HG03457 (cell line): ENCODE measurements around the gene RRP9.

Experiments used
- ATAC-seq: cut with Tn5 transposase; IDR thresholded peaks from one replicate; pipeline ENCODE4 v1.9.1; 2021; ENCODE audit warnings: moderate number of reproducible peaks; ENCODE audit not compliant: unreplicated experiment

Gene RRP9

GRCh38 chr3:51974277-51974962, 32.7 kb upstream of the RRP9 start:
- ATAC-seq = no peak

- ATAC-seq = no peak
Observed at GRCh38 chr3:51971350-51971749, 29.6 kb upstream of the RRP9 start.

GRCh38 chr3:51970606-51971300, 29.0 kb upstream of the RRP9 start:
- no peak for ATAC-seq

GRCh38 chr3:51969841-51970240, 28.1 kb upstream of the RRP9 start:
- no peak for ATAC-seq

DNA sequence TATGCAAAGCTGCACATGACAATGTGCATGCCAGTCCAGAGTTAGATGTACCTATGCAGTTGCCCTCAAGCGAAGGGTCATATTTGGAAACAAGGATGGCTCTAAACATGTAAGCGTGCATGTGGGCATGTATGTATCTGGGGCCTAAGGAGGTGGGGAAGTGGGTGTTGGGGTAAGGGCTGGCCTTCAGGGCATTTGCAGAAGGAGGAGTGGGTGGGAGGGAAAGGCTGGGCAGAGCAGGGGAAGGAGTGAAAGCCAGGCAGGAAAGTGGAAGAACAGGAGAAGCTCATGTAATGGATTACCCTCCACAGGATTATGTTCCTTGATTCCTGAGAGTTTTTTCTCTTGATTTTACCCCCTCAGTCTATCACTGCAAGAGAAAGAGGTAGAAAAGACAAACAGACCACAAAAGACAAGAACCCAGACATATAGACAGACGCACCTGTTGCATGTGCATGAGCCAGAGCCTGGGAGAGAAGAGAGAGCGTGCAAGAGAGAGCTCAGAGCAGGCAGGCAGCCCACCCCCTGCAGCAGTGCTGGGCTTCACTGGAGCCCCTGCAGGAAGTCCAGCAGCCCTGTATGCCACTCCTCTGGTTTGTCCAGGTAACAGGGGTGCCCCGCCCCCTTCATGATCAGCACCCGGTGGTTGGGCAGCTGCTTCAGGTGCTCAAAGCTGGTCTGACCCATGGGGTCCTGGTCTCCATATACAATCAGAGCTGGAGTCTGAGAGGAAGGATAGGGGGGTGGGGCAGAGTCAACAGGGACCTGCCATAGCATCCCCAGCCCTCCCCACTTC, 27.4 kb upstream of the RRP9 start:
- no peak for ATAC-seq

- no peak for ATAC-seq
Observed at GRCh38 chr3:51968170-51968775, 26.6 kb upstream of the RRP9 start.

DNA sequence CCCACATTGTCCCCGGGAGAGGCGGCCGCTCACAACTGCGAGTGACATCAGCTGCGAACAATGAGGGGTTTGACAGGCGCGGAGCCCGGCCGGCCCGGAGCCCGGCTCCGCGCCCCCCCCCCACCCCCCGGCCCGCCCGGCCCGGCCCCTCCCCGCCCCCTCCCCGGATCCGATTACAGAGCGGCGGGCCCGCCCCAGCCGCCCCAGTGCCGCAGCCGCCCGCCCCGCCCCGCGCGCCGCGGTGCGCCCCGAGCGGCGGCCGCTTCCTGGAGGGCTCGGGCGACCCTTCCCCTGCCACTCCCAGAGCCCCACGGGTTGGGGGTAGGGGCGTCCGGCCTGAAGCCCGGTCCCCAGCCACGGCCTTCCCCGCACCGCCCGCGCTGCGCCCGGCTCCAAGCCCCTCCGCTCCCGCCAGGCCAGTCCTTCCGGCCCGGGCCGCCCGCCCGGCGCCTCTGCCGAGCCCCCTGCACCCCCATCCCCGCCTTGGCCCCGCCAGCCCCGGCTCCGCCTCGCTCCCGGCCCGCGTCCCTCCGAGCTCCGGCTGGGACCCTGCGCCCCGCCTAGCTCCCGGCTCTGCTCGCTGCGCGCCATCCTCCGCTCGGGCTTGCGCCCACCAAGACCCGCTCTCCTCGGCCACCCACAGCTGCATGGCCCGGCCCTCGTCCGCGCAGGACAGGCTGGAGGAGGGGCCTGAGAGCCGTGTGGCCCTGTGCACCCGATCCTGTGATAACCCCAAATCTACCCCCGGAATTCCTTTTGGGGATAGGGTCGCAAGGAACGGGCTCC, 25.9 kb upstream of the RRP9 start, which contains the start of gene PCBP4:
PCBP4 (minus strand) TSS at position 71 of the 786 bp plus-strand sequence. CDS start 6,214 bp downstream, outside the sequence.
- no peak for ATAC-seq

- ATAC-seq = no peak
Observed at GRCh38 chr3:51966922-51967383, 25.2 kb upstream of the RRP9 start.

DNA sequence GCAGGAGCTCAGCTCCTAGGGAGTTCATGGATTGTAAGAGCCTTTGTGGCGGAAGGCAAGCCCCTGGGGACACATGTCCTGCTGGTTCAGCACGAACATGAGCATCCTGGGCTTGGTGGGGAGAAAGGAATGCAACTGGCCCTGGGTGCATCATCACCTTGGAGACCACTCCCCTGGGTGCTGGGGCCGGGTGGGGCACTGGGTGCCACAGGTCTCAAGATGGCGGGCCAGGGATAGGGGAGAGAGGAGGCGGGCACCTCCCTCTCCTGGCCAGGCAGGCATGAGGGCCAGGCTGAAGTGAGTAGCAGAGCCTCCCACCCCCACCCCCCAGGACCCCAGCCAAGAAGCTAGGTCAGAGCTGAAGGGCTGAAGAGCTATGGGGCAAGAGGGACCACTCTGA, 24.8 kb upstream of the RRP9 start:
- no peak for ATAC-seq

DNA sequence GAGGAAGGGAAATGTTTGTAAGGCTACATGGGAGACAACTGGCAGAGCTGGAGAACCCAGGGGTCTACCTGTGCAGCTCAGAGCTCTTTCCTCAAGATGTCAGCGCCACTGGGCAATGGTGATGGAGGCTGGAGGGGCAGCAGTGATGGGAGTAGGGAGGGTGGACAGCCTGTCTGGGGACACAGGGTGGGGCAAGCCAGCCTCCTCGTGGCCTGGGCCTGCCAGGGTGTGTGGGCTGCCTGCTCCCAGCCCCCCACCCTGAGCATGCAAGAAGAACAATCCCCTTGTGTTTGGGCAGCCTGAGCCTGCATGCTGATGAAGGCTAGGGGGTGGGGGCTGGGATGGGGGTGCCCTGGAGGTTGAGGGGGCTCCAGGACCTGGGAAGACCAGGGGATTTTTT, 24.3 kb upstream of the RRP9 start:
- no peak for ATAC-seq

GRCh38 chr3:51964521-51964920, 22.8 kb upstream of the RRP9 start:
- no peak for ATAC-seq

GRCh38 chr3:51963951-51964451, 22.3 kb upstream of the RRP9 start:
- ATAC-seq = no peak

DNA sequence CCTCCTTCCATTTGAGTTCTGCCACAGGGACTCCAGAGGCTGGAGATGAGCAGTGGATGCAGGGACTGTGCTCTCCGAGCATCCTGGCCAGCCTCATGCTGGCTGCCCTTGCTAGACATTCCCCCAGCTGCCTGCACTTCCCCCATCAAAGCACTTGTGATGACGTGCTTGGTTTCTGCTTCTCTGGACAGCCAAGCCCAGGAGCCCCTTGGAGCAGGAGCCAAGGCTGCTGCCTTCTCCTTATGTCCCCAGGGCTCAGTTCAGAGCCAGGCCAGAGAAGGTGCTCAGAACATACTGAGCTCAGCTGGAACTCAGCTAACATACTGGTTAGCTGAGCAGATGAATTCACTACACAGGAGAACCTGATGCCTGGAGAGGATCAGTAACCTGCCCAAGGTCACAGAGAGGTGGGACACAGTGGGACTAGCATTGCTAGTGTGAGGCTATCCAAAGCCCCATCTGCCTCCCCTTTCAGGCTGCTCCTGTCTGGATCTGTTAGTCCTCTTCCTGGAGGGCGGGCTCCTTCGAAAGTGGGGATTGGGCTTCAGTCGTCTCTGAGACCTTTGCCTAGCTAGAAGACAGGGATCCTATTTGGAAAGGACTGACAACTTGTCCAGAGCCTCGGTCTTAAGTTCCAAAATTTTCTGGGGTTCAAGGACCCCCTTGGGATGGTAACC, 21.3 kb upstream of the RRP9 start:
- ATAC-seq = no peak

GRCh38 chr3:51961602-51962569, 20.2 kb upstream of the RRP9 start:
- no peak for ATAC-seq

DNA sequence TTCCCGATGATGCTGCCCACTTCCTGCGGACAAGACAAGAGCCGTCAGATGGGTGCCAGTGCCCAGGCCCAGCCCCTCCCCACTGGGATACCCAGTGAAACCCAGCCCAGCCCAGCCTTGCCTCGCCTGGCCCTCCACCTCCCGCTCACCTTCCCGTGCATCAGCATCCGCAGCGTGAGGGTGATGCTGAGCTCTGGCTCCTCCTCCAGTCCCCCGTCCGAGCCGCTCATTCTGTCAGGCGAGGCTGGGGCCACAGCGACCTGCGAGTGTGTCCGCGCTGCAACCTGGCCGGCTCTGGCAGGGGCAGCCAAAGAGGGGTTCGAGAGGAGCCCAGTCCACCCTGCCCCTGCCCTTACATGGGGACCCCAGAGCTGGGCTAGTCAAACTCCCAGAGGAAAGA, 19.3 kb upstream of the RRP9 start:
- no peak for ATAC-seq

DNA sequence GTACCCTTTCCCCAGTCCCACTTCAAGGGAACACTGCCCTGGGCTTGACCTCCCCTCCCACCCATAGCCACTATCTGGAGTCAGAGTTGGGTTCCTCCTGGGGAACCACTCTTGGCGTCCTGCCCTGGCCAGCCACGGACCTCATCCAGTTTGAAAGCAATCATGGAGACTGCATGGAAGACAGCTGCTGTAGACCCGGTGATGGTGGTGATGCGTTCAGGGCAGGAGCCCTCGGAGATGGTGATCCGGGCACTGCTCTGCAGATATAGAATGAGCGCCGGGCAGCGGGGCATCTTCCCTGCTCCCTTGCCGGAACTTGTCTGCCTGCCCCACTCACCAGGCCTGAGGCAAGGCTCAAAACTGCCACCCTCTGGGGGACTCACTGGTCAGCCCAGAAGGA, 18.7 kb upstream of the RRP9 start:
- no peak for ATAC-seq

DNA sequence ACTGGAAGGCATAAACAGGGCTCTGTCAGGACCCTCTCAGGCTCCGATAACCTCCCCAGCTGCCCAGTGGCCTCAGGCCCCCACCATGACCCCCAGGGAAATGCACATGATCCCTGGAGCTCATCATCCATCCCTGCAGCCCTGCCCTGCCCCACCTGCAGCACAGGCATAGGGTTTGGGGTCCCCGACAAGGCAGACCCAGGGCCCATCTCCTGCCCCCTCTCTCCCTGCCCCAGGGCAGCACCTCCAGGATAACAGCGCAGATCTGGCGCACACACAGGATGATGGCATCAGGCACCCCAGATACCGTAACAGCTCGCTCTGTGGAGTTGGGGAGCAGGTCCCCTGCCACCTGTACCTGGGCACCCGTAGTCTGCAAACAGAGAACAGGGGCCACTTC, 17.9 kb upstream of the RRP9 start:
- no peak for ATAC-seq
